Measurements from ENCODE around the gene ACSL6. TPM values are rescaled to one million over a fixed set of nuclear protein-coding genes. Genes with fewer than 3 reads are reported as not detected.
"Not testable (repeated sequence)": the region's sequence is repeated elsewhere in the genome, so short reads cannot be mapped to it uniquely, and the experiment has no call there.

The ACSL6 gene
- total RNA-seq, 1 donor, result not detected

- TF ChIP-seq CTCF (IDR thresholded peaks at IDR 0.05; ENCODE audit: insufficient read depth, low read length), result no peak
- DNase-seq (ENCODE audit: low read depth), result no peak
- no peak overlapping the region for H3K4me3 ChIP-seq (ENCODE audit: low read depth, low read length)
Observed at GRCh38 chr5:131906668-131907067, 104.8 kb downstream of the ACSL6 start.

GRCh38 chr5:131902266-131902665, 109.2 kb downstream of the ACSL6 start:
- not testable (repeated sequence) for H3K4me3 ChIP-seq (ENCODE audit: low read depth, low read length); DNase-seq (ENCODE audit: low read depth)

Other genes starting within 250 kb of the ACSL6 start
- 99.9 and 125 TPM in 2 replicates for gene FNIP1, start 214.6 kb downstream of the ACSL6 start, total RNA-seq (ENCODE audit: low replicate concordance)
- not detected in 2 replicates for gene MEIKIN, start 66.0 kb downstream of the ACSL6 start, total RNA-seq (ENCODE audit: low replicate concordance)
- gene IL3, start 49.0 kb upstream of the ACSL6 start, total RNA-seq (ENCODE audit: low replicate concordance), result not detected in 2 replicates
- gene CSF2, start 62.1 kb upstream of the ACSL6 start, total RNA-seq (ENCODE audit: low replicate concordance), result not detected in 2 replicates
- 104 and 293 TPM in 2 replicates for gene P4HA2, start 216.2 kb upstream of the ACSL6 start, total RNA-seq (ENCODE audit: low replicate concordance)
- 37.3 and 41.8 TPM in 2 replicates for gene PDLIM4, start 246.0 kb upstream of the ACSL6 start, total RNA-seq (ENCODE audit: low replicate concordance)

All from fibroblast of the aortic adventitia (primary cell).